GM19099 (cell line): ENCODE data around the gene KCNQ1.

Experiments used
- POLR2A ChIP-seq: IDR thresholded peaks from 3 replicates; pipeline ENCODE4 v1.6.1; 2011; ENCODE audit warnings: low read depth; ENCODE audit not compliant: insufficient read length; ENCODE audit errors: extremely low read depth

Gene KCNQ1

DNA sequence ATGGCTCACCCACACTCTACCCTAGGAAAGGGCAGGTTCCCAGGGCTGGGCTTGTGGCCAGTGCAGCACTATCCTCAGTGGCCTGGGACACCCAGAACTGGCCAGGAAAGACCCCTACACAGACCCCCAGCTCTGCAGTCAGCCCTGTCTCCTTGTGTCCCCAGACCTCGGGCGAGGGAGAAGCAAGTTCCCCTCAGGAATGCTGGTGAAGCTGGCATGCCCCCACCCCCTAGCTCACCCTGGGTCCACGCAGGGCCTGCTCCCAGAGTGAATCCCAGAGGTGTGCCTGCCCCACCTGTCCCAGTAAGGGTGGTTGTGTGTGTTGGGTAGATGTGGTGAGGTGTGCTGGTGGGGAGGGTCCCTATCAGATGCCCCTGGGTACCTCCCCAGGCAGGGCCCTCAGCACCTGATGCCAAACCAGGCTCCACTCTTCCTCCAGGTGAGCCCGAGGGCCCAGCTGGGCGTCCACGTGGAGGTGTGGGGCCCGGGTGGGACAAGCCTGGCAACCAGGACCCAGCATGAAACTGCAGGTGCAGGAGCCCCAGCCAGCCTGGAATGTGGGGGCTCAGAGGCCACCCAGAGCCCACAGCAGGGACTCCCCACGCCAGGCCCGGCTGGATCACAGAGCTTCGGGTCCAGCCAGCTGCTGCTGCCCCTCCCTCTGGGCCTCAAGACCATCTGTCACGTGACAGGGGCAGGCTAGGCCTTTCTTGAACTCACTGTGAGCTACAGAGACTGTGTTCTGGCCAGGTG, 303.4 kb downstream of the KCNQ1 start:
- TF ChIP-seq POLR2A = no peak

DNA sequence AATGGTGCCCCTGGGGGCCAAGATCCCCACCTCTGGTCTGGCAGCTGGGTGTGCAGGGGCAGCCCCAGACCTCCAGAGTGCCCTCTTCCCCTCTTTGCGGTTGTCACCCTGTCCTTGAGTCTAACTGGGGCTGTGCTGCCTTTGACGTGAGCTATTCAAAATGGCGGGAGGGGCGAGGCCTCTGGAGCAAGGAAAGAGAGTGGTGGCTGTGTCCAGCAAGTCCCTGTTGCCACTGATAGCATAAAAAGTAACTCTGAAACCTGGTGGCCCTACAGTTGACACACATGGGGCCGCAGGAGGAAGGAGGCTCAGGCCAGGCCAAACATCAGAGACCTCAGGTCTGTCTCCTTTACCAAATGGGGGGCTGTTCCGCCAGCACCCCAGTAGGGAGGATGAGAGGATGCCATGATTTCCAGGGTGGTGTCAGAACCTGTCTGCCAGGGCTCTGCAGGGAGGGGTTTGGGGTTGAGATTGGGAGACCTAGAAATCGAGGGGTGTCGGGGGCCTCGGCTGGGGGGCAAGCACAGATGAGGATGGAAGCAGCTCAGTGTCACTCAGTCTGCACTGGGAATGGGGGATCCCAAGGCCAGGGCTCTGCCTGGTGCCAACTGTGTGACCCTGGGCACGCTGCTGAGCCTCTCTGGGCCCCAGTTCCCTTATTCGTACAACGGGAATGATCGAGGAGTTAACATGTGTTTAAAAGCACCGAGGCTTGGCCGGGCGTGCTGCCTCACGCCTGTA, 304.2 kb downstream of the KCNQ1 start:
- no peak for TF ChIP-seq POLR2A

DNA sequence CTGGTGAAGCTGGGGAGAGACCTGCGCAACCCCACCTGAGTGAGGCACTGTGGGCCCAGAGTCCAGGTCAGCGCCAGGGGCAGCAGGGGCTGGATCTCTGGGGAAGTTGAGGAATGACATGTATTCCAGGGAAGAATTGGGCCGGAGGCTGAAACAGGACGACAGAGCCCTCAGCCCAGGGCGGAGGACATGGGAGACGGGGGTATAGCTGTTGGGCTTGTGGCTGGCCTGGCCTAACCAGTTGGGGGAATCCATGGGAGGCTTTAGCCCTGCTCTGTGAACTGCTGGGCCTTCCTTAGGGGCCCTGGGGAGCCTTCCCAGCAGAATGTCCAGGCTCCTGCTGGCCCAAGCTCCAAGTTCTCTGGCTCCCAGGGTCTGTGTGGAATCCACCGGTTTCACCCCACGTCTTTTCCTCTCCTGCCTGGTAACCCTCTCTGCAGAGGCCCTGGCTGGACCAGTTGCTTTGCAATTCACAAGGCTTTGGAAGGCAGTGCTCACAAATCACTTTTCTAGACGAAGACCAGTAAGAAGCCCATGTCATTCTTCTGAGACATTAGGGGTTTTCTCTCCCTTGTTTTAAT, 305.4 kb downstream of the KCNQ1 start:
- no peak for TF ChIP-seq POLR2A

DNA sequence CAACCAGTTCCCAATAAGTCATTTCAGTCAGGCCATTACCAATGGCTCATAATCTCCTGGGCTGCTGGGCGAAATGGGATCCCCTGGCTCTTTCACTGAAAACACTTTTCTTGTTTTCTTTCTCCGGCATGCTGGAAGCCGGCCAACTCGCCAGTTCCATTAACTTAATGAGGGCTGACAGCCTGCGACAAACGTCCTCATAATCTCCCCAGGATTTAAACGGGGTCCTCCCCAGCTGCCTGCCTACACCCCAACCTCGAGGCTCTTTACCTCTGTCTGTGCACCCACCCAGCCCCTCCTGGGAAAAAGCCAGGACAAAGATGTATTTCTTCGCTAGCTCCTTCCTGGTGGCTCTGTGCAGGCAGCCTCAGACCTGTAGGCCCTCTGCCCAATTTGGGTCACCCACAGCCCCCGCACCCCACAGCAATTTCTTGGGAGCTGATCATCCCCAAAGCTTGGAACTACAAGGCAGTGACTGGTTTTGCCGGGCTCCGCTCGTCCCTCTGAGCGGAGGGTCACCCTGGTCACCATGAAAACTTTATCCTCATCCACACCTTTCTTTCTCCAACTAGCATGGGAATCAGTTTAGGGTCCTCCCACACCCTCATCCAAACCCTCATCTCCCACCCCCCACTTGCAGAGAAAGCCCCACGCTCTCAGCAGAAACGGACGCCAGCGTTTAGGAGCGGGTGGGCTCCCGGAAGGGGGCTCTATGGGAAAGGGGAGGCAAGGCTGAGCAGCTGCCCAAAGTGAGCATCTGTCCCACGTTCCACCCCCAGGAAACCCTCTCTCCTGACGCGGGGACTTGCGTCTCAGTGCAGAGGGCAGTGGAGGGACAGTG, 306.1 kb downstream of the KCNQ1 start:
- TF ChIP-seq POLR2A = no peak

DNA sequence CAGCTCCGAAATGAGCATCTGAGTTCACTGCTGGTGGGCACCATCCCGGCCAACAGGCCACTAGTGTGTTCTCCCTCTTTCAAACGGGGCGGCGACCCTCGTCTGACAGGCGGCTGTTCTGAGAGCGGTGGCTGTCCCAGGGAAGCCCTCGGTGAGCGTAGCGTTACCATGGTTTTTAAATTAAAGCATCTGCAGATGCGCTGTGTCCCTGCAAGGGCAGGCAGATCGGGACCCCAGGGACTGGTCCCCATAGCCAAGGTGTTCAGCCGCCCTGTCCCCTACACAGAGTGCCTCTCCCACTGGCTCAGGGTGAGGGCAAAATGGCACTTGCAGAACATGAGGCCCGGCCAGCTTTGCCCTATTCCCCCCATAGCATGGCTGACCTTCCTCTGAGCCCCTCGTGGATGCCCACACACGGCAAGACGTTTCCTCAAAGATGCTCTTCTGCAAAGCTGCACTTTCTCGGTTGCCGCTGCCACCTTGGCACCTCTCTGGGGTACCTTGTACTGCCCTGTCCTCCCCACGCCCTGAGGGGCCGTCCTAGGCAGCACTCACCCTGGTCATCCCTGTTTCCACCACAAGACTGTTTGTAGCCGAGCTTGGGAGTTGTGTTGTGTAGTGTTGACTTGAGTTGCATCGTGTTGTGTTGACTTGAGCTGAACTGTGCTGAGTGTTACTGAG, 306.9 kb downstream of the KCNQ1 start:
- no peak for TF ChIP-seq POLR2A

DNA sequence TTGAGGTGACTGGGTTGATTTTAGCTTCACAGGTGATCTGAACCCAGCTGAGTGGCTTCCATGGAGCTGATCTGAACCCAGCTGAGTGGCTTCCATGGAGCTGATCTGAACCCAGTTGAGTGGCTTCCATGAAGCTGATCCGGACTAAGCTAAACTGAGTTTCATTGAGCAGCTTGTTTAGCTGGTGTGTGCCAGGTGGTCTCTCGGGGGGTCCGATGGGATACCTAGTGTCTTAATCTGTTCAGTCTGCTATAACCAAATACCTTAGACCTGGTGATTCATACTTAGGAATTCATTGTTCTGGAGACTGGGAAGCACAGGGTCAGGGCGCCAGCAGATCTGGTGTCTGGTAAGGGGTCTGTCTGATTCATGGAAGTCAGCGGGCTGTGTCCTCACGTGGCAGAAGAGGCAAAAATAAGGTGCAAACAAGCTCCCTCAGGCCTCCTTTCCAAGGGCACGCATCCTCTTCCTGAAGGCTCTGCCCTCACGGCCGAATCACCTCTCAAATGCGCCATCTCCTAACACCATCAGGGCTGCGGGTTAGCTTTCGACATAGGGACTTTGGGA, 307.5 kb downstream of the KCNQ1 start:
- no peak for TF ChIP-seq POLR2A

DNA sequence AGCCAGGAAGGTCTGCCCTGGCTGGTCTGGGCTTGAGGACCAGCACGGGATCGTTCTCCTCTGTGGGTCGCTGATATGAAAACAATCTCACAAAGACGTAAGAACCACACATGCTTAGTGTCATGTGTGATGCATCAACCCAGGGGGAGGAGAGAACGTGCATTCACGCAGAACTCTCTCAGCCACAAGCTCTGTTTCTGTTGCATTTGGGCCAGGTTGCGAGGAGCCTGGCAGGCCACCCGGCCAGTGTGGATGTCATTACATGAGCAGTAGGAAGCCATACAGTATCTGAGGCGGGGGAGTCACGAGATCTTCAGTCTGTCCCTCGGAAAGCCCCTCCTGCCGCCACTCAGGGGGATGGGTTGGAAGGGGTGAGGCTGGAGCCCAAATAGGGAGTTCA, 308.1 kb downstream of the KCNQ1 start:
- no peak for TF ChIP-seq POLR2A

DNA sequence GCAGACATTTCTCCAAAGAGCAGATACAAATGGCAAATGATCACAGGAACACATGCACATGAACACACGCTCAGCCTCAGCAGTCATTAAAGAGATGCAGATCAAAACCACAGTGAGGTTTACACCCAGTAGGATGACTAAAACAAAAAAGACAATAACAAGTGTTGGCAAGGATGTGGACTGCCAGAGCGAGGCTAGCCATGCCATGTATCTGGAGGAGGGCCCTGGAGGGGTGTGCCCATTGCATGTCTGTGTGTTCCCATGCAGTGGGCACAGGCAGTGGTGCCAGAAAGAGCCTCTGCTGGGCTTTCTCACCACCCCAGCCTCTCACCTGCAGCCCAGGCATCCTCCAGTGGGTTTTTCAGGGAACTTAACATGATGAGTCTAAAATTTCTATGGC, 309.2 kb downstream of the KCNQ1 start:
- no peak for TF ChIP-seq POLR2A

DNA sequence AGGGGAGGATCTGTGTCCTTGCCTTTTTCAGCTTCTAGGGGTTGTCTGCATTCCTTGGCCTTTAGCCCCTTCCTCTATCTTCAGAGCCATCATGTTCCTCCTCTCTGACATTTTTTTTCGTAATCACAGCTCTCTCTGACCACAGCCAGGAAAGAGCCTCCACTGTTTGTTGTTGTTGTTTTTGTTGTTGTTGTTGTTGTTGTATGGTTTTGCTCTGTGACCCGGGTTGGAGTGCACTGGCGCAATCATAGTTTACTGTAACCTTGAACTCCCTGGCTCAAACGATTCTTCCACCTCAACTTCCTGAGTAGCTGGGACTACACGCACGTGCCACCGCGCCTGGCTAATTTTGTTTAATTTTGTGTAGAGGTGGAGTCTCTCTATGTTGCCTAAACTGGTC, 310.3 kb downstream of the KCNQ1 start:
- no peak for TF ChIP-seq POLR2A

DNA sequence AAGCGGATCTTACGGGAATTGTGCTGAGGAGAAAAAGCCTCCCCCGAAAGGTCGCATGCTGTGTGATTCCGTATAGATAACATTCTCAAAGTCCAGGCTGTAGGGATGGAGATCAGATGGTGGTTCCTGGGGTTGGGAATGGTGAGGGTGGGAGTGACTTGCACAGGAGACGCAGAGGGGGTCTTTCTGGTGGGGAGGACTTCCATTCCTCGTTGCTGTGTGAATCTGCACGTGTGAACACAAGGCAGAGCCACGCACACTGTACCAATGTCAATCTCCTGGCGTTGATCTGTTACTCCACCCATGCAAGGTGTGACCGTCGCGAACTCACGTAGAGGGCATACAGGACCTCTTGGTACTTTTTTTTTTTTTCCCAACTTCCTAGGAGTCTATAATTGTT, 313.9 kb downstream of the KCNQ1 start:
- no peak for TF ChIP-seq POLR2A

DNA sequence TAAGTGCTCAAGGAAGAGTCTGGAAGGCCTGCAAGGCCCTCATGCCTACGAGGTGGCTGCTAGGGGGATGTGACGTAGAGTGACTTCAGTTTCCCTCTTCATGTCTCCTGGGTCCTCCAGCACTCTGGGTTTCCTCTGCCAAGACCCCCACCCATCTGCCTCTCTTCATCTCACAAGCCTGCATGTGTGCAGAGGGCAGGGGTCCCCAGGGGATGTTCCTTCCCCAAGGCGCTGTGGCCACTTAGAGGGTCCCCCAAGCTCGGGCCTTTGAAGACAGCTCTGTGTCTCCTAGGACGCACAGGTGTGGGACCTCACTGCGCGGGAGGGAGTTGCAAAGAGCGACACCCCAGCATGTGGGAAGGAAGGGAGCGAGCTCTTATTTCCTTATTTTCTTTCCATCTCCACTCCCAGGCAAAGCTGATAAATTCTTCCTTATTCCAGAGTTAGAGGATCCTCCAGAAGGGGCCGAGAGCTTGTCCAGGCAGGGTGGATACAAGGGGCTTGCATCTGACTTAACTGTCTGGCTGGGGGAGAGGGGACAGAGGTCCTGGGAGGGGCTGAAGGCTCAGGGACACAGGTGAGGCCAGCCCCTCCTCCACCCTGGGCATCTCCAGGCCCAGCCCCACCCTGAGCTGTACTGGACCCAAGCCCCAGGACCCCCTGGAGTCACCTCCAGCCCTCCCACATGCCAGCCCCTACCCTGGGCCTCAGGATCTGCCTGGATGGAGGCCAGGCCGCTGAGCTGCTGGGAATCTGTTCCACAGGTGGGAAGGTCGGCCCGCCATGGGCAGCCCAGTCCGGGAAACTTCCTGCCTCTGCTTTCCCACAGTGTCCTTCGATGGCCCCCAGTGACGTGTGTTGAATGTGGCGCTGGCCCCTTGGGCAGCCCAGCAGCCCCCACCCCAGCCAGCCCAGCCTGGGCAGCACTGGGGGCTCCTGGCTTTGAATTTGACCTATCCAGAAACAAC, 314.7 kb downstream of the KCNQ1 start:
- TF ChIP-seq POLR2A = no peak

DNA sequence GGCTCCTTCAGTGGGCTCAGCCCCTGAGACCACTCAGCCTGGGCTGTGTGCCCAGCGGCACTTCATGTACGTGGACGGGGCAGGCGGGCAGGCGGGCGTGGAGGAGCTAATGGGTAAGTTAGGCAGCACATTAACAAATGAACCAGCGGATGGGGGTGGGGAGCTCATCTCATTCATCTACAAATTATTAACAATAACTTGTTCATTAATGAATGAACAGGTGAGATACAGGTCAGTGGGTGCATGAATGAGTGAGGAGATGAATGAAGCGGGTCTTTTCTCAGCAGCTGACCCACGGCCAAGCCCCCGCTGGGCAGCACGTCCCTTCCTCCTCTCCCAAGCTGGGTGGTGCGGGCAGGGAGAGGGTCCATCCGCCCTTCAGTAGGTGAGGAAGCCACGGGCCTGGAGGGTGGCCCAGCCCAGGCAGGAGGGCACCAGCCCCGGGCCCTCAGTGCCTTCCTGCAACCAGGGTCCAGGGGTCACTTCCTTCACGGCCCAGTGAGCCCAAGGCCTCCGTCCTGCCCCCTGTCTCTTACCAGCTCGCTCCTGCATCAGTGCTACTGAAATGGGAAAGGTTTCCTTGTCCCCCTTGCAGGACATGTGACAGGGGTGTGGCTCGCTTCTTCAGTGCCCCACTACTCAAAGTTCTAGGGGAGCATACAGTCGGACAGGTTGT, 315.5 kb downstream of the KCNQ1 start:
- no peak for TF ChIP-seq POLR2A
